AG10803 (cell line): Measurements from ENCODE around the gene SSU72.
A peak's percentile ranks its signal among the peaks of the same experiment; 100 is the strongest.

Experiments used
- DNase-seq: peaks from one replicate; pipeline ENCODE4 v3.0.0; 2010; ENCODE audit warnings: low read depth
- H3K4me3 ChIP-seq: 2 replicates; pipeline ENCODE4 v1.5.1; 2011; ENCODE audit warnings: mild to moderate bottlenecking, low read length, control low read depth
- TF ChIP-seq, protein P1 (sequence below): conservative IDR thresholded peaks from 2 replicates; pipeline ENCODE4 v1.5.1; 2011; ENCODE audit warnings: mild to moderate bottlenecking, low read length, control low read depth, inconsistent platforms

SSU72 gene

DNA sequence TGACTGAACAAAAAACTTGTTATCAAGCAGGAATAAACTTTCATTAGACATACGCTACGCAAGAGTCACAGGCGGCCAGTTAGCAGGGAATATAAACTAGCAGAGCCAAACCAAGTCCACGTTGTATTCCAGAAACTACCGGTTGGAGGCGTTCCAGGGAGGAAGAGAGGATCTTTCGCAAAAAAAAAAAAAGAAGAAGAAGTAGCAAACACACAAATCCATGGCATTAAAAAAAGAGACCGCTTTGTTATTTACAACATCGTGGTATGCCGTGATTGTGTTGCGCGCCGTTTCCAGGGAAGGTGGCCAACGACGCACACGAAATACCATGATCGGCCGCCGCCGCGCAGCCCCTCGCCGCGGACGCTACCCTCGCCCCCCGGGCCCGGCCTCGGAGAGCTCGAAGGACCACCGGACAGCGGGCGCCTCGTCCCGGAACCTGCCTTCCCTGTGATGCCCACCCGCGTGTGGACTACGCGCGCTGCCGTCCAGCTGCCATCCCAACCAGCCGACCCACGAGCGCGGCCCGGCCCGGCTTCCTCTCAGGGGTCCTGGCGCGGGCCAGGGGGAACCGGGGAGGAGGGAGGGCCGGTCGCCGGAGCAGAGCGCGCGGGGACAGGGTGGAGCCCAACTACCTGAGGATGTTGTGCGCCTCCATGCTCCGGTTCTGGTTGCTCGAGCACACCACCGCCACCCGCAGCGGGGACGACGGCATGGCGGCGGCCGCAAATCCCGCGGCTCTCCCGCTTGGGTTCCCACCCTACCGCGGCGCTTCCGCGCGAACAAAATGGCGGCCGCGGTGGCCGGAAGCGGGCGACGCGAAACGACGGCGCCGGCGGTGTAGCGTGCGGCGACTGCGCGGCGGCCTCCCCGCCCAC is 581 bp downstream of the SSU72 start:
- H3K4me3 ChIP-seq, result peak overlapping the region; percentile 98
- TF ChIP-seq, protein P1, sequence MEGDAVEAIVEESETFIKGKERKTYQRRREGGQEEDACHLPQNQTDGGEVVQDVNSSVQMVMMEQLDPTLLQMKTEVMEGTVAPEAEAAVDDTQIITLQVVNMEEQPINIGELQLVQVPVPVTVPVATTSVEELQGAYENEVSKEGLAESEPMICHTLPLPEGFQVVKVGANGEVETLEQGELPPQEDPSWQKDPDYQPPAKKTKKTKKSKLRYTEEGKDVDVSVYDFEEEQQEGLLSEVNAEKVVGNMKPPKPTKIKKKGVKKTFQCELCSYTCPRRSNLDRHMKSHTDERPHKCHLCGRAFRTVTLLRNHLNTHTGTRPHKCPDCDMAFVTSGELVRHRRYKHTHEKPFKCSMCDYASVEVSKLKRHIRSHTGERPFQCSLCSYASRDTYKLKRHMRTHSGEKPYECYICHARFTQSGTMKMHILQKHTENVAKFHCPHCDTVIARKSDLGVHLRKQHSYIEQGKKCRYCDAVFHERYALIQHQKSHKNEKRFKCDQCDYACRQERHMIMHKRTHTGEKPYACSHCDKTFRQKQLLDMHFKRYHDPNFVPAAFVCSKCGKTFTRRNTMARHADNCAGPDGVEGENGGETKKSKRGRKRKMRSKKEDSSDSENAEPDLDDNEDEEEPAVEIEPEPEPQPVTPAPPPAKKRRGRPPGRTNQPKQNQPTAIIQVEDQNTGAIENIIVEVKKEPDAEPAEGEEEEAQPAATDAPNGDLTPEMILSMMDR, result 0 out of 2 replicates have a peak, but pooled peaks have one; percentile 2
- peak; percentile 50 for DNase-seq

DNA sequence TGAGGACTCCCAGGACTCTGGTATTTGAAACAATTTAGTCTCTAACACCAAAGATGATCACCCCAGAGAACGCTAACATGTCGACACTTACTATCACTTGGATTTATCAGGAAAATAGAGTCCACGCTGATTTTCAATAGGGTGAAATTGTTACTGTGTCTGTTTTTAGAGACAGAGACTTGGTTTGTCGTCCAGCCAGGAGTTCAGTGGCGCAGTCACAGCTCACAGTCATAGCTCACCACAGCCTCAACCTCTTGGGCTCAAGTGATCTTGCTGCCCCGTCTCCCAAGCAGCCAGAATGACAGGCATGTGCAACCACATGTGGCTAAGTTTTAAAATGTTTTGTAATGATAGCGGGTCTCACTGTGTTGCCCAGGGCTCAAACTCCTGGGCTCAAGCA is 5.3 kb downstream of the SSU72 start:
- TF ChIP-seq, protein P1, result no peak
- no peak overlapping the region for H3K4me3 ChIP-seq
- no peak for DNase-seq

- no peak overlapping the region for H3K4me3 ChIP-seq
- DNase-seq, result peak; percentile 26
- TF ChIP-seq, protein P1, result no peak
Measured at GRCh38 chr1:1567891-1568291, 6.8 kb downstream of the SSU72 start.

DNA sequence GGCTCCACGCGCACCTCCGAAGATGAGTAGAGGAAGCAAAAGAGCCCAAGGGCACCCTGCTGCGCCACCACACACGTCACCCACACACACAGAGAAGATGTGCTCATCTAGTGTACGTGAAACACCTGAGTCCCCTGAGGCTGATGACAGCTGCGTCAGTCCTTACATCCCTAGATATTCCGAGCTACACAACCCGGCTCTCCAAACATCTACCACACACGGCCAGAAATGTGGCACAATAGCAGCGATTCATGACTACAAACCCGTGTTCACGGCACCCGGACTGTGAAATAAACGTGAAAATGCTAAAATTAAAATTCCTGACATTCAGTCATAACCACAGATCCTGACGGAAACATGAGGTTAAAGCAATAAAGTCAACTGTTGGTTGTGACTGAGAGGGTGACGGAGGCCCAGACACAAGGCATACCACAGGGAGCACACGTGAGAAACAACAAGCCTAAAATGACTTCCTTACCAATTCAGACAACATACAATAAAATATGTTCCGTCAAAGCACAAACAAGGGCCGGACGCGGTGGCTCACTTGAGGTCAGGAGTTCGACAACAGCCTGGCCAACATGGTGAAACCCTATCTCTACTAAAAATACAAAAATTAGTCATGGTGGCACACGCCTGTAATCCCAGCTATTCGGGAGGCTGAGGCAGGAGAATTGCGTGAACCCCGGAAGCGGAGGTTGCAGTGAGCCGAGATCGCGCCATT is 7.3 kb downstream of the SSU72 start:
- H3K4me3 ChIP-seq, result no peak overlapping the region
- TF ChIP-seq, protein P1, result no peak
- no peak for DNase-seq

- no peak overlapping the region for H3K4me3 ChIP-seq
- TF ChIP-seq, protein P1, result no peak
- peak; percentile 46 for DNase-seq
Measured at GRCh38 chr1:1565340-1565739, 9.3 kb downstream of the SSU72 start.

DNA sequence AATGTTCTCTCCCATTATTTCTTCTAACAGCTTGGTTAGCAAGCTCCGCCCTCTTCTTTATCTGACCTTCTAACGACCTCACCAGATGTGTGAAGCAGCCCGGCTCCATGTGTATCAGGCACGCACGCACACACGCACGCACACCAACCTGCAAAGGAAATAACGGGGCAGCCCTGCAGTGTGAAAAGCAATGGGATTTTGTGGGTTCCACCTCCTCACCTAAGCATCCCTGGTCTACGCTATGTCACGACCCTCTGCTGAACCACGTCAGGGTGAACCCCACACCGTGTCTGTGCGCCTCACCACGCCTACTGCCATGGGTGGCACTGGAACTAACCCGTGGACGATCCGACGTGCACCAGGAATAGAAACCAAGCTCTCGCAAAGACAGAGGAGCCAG is 10.4 kb downstream of the SSU72 start:
- no peak overlapping the region for H3K4me3 ChIP-seq
- DNase-seq, result no peak
- TF ChIP-seq, protein P1, result no peak
